Chondrocyte (in vitro differentiated cells): ENCODE results near the gene PLSCR3. TPM values are rescaled to one million over a fixed set of nuclear protein-coding genes. Genes with fewer than 3 reads are reported as not detected.

Experiments used
- DNase-seq: peaks from one replicate; pipeline ENCODE4 v3.0.0; 2021; ENCODE audit warnings: mixed read lengths, low spot score
- H3K27ac Mint-ChIP-seq: one replicate; pipeline ENCODE4 v1.8.0; 2021; ENCODE audit warnings: mild to moderate bottlenecking, moderate library complexity, mixed read lengths; ENCODE audit not compliant: unreplicated experiment
- H3K27me3 Mint-ChIP-seq: 2 replicates; pipeline ENCODE4 v1.8.0; 2021; ENCODE audit warnings: low read depth, mixed read lengths
- H3K36me3 Mint-ChIP-seq: 2 replicates; pipeline ENCODE4 v1.8.0; 2021; ENCODE audit warnings: low read depth, mixed read lengths
- H3K4me1 Mint-ChIP-seq: 2 replicates; pipeline ENCODE4 v1.8.0; 2021; ENCODE audit warnings: low read depth, mild to moderate bottlenecking, mixed read lengths
- H3K4me3 Mint-ChIP-seq: one replicate; pipeline ENCODE4 v1.8.0; 2021; ENCODE audit warnings: mild to moderate bottlenecking, moderate library complexity, mixed read lengths; ENCODE audit not compliant: unreplicated experiment
- H3K9me3 Mint-ChIP-seq: 2 replicates; pipeline ENCODE4 v1.8.0; 2021; ENCODE audit warnings: low read depth, mixed read lengths
- total RNA-seq: library from RNA; stranded (reverse); gene quantifications from 3 replicates; pipeline ENCODE4 v1.2.1, GENCODE V29; 2021
- TF ChIP-seq, protein P1 (sequence below): fragments of 200-600 bp; sonication (generic); IDR thresholded peaks from 2 replicates; pipeline ENCODE4 v1.5.0; 2021; ENCODE audit warnings: antibody characterized with exemption, mild to moderate bottlenecking, moderate library complexity

PLSCR3 gene
- total RNA-seq, 1 donor from 2014 or later, result 81.5 TPM

DNA sequence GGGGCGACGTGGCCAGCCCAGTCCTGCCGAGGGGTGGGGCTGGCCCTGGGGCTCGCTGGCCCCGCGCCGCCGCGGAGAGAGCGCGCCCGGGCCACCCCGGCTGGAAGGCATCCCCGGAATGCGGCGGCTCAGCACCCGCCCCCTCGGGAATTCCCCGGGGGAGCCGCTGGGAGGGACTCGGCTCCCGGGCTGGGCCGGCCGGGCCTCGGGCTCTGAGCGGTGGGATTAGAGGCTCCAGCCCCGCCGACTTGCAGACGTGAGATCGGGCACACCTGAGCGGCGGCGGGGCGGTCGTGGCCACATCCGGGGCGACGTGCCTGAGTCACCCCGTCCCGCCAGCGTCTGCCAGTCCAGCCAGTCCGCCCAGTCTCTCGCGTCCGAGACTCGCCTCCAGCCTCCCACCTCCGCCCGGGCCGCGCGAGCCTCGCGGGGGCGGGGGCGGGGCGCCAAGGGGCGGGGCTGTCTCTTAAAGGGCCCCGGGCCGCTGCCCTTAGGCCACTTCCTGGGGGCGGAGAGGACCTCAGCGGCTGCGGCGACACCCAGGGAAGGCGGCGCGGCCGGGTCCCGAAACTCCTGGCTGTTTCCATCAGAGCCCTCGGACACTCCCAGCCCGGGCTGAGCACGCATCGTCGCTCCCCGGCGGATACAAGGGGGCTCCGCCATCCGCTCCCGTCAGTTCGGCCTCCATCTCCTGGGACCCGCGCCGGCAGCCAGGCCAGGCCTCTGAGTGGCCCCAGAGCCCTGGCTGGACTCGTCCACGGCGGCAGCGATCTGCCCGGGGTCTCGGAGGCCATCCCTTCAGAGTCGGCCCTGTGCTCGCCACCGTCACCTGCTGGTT lies 42.4 kb downstream of the PLSCR3 start, which contains the start of gene KCTD11:
Gene KCTD11, plus strand, starts transcription at position 498 of the 838 bp plus-strand sequence.
- Mint-ChIP-seq H3K4me3 (peak within 1 kb of the TSS; percentile 87), H3K9me3 (no peaks in the 10 kb centered on the region), H3K27ac (peak within 1 kb of the TSS; percentile 96), H3K36me3 (no peaks in the 10 kb centered on the region), H3K27me3 (no peaks in the 10 kb centered on the region), H3K4me1 (peaks cover 46% of the 10 kb centered on the region)
- TF ChIP-seq, protein P1, sequence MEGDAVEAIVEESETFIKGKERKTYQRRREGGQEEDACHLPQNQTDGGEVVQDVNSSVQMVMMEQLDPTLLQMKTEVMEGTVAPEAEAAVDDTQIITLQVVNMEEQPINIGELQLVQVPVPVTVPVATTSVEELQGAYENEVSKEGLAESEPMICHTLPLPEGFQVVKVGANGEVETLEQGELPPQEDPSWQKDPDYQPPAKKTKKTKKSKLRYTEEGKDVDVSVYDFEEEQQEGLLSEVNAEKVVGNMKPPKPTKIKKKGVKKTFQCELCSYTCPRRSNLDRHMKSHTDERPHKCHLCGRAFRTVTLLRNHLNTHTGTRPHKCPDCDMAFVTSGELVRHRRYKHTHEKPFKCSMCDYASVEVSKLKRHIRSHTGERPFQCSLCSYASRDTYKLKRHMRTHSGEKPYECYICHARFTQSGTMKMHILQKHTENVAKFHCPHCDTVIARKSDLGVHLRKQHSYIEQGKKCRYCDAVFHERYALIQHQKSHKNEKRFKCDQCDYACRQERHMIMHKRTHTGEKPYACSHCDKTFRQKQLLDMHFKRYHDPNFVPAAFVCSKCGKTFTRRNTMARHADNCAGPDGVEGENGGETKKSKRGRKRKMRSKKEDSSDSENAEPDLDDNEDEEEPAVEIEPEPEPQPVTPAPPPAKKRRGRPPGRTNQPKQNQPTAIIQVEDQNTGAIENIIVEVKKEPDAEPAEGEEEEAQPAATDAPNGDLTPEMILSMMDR, result peak; percentile 81
- DNase-seq, result peak; percentile 97

DNA sequence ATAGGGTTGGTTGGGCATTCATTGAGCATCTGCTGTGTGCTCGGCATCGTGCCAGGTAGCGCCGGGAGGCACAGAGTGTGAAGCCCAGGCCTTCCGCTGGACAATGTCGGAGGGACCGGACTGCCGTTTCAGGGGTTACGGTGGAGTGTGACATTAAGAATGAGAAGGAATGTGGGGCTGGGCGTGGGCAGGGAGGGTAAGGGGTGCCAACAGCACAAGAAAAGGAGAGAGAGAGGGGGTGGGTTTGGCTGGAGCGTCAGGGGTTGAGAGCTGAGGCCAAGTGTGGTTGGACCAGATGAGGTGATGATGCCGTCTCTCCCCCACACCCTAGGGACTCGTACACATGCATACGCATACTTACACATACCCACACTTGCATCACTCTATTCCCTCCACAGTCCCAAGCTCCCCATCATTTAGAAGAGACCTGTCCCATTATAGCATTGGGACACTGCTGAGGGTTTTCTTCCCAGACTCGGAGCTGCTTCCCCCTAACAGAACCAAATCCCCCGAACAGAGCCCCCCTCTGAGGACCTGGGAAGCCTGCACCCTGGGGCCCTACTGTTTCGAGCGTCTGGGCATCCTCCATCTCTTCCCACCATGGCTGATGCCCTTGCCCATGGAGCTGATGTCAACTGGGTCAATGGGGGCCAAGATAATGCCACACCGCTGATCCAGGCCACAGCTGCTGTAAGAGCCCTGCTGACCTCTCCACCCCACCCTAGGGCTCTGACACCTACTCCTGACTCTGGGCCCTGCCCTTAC lies 45.7 kb downstream of the PLSCR3 start:
- no peaks in the 10 kb centered on the region for H3K9me3 Mint-ChIP-seq
- TF ChIP-seq, protein P1, result no peak
- H3K4me3 Mint-ChIP-seq, result no peak overlapping the region
- no peak for DNase-seq
- no peaks in the 10 kb centered on the region for H3K36me3 Mint-ChIP-seq
- peaks cover 27% of the 10 kb centered on the region for H3K4me1 Mint-ChIP-seq
- H3K27ac Mint-ChIP-seq, result peak overlapping the region; percentile 27
- no peaks in the 10 kb centered on the region for H3K27me3 Mint-ChIP-seq

DNA sequence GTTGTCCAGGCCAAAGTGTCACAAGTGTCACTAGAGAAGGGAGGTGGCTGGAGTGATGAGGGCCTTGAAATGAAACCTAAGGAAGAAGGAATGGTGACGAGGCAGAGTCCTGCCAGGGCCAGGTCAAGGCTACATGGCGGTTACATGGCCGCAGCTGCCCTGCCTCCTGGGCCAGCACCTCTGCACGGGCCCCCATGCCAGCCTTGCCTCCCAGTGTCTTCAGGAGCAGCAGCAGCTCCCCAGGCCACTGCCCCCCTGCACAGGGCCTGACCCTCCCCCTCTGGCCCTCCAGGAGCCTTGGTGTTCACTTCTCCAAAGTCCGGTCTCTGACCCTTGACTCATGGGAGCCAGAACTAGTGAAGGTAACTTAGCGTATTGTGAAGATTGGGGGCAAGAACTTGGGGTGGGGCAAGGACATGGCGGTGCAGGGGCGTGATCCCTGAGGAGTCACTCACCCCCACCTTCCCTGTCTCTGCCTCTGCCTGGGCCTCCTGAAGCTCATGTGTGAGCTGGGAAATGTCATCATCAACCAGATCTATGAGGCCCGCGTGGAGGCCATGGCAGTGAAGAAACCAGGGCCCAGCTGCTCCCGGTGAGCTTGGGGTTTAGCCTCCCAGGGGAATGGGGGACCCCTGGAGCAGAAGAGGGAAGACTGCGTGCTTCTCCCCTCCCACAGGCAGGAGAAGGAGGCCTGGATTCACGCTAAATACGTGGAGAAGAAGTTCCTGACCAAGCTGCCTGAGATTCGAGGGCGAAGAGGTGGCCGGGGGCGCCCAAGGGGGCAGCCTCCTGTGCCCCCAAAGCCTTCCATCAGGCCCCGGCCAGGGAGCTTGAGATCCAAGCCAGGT lies 46.5 kb downstream of the PLSCR3 start:
- Mint-ChIP-seq H3K9me3 (no peaks in the 10 kb centered on the region), H3K4me3 (no peak overlapping the region), H3K4me1 (peaks cover 20% of the 10 kb centered on the region), H3K27me3 (no peaks in the 10 kb centered on the region), H3K36me3 (no peaks in the 10 kb centered on the region), H3K27ac (peak overlapping the region; percentile 84)
- DNase-seq, result no peak
- TF ChIP-seq, protein P1, result no peak

DNA sequence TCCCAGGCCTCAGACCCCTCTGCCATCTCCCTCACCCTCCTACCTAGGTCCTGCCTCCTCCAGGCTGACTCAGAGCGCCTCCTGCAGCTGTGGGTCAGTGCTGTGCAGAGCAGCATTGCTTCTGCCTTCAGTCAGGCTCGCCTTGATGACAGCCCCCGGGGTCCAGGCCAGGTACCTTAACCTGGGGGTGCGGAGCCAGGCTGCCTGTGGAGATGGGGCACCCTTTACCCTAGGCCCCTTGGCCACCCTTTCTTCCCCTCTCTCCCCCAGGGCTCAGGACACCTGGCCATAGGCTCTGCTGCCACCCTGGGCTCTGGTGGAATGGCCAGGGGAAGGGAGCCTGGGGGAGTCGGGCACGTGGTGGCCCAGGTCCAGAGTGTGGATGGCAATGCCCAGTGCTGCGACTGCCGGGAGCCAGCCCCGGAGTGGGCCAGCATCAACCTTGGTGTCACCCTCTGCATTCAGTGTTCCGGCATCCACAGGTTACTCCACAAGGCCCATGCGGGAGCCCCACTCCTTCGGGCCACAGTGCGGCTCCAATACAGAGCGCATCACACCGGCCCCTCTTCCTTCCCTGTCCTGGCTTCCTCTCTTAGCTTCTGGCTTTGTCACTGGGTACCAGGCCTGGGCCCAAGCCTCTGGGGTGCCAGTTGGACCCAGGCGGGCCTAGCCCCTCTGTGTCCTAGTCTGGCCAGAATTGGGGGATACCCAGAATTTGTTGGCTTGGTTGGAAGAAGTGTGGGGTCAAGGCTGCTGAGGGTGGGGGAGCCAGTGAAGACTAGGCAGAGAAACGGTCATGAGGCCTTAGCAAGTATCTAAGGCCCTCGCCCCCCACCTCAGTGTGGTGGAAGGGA lies 47.3 kb downstream of the PLSCR3 start:
- no peaks in the 10 kb centered on the region for H3K36me3 Mint-ChIP-seq
- H3K4me3 Mint-ChIP-seq, result no peak overlapping the region
- peaks cover 13% of the 10 kb centered on the region for H3K4me1 Mint-ChIP-seq
- H3K27ac Mint-ChIP-seq, result no peak overlapping the region
- DNase-seq, result no peak
- H3K27me3 Mint-ChIP-seq, result peaks cover under 1% of the 10 kb centered on the region
- no peaks in the 10 kb centered on the region for H3K9me3 Mint-ChIP-seq
- TF ChIP-seq, protein P1, result no peak
